ENCODE results near the gene PNKD.

DNA sequence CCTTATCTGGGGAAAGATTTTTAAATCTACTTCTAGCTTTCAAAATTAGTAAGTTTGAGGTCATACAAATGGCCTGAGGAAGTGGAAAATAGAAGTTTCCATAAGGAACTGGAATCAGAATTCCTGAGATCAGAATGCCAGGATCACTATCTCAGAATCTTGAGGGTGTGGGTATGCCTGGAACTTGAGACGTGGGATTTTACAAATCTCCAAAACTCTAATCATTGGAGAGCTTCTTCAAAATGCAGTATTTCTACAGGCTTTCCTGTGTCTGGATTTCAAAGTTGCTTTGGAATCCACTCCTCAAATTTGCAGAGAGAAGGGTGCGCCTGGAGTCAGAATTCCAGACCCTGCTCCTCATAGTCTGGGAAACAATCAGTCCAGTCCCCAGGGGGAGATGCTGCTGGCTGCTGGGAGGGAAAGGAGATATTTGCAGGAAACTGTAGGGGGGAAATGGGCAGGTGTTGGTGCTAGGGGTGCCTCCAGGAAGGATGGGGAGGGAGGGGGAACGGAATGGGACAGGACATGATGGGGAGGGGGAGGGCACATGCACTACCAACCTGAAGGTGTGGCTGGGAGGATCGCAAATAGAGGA, 55.3 kb downstream of the PNKD start:
- TF ChIP-seq POLR2A (IDR thresholded peaks at IDR 0.05), result no peak
- TF ChIP-seq, protein P1, sequence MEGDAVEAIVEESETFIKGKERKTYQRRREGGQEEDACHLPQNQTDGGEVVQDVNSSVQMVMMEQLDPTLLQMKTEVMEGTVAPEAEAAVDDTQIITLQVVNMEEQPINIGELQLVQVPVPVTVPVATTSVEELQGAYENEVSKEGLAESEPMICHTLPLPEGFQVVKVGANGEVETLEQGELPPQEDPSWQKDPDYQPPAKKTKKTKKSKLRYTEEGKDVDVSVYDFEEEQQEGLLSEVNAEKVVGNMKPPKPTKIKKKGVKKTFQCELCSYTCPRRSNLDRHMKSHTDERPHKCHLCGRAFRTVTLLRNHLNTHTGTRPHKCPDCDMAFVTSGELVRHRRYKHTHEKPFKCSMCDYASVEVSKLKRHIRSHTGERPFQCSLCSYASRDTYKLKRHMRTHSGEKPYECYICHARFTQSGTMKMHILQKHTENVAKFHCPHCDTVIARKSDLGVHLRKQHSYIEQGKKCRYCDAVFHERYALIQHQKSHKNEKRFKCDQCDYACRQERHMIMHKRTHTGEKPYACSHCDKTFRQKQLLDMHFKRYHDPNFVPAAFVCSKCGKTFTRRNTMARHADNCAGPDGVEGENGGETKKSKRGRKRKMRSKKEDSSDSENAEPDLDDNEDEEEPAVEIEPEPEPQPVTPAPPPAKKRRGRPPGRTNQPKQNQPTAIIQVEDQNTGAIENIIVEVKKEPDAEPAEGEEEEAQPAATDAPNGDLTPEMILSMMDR (IDR thresholded peaks at IDR 0.05), result no peak
